Activated CD4-positive, alpha-beta T cell treated with anti-CD3 and anti-CD28 coated beads, Interleukin-10, Interleukin-2, amounts not matched to agents 100 ng/mL and 50 ng/mL, durations not matched to agents 16 hours and 8 hours (primary cell): Measurements from ENCODE around the gene CACNB4.
"Not testable (repeated sequence)": the region's sequence is repeated elsewhere in the genome, so short reads cannot be mapped to it uniquely, and the experiment has no call there.

Experiments
- DNase-seq: peaks from one replicate; pipeline ENCODE4 v3.0.0-alpha.2; 2020

The CACNB4 gene

GRCh38 chr2:152016181-152017120 lies 82.4 kb downstream of the CACNB4 start:
- DNase-seq: no peak

DNA sequence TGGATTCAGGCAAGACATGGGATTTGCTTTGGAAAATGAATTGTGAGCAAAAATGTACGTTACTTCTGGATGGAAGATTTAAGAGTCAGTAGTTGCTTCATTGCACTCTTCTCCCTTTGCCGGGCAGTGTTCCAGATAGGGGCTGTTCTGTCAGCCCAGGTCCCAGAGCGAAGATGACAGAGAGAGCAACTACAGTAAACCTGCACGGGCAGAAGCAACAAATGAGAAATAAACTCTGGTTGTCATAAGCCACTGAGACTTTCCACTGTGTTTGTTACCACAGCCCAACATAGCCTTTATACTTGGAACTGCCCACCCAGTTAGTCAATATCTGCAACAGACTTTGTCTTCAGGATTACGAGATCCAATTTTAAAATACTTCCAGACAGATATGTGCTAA lies 83.3 kb downstream of the CACNB4 start:
- no peak for DNase-seq

GRCh38 chr2:152012697-152013096 lies 86.1 kb downstream of the CACNB4 start:
- DNase-seq: no peak

DNA sequence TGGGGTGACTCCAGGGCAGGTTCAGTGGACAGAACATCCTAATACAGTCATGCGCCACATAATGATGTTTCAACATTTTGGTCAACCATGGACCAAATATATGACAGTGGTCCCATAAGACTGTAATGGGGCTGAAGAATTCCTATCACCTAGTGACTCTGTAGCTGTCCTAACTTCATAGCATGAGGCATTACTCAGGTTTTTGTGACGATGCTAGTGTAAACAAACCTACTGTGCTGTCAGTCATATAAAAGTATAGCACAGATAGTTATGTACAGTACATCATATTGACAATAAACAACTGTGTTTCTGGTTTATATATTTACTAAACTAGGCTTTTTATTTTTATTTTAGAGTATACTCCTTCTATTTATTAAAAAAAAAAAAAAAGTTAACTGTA lies 87.1 kb downstream of the CACNB4 start:
- DNase-seq: no peak

GRCh38 chr2:152005607-152006006 lies 93.2 kb downstream of the CACNB4 start:
- no peak for DNase-seq

- not testable (repeated sequence) for DNase-seq
Measured at GRCh38 chr2:152003283-152003682, 95.6 kb downstream of the CACNB4 start.

DNA sequence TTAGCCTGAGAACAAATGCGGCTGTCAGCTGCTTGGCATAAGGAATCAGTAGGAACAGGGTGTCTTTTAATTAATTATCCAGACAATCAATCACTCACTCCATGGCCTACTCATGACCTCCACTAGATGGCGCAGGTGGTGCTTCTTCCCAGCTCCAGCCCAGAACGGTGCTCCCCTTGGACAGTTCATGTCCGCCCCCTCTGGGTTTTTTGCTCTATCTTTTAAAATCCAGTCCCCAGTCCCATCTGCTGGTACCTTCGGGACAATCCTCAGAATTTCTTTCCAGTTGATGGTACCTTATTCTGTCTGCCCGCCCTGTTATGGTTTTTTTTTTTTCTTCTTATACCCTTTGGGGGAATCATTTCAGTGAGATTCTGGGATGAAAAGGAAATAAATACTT lies 99.8 kb downstream of the CACNB4 start:
- DNase-seq: peak; percentile 58

DNA sequence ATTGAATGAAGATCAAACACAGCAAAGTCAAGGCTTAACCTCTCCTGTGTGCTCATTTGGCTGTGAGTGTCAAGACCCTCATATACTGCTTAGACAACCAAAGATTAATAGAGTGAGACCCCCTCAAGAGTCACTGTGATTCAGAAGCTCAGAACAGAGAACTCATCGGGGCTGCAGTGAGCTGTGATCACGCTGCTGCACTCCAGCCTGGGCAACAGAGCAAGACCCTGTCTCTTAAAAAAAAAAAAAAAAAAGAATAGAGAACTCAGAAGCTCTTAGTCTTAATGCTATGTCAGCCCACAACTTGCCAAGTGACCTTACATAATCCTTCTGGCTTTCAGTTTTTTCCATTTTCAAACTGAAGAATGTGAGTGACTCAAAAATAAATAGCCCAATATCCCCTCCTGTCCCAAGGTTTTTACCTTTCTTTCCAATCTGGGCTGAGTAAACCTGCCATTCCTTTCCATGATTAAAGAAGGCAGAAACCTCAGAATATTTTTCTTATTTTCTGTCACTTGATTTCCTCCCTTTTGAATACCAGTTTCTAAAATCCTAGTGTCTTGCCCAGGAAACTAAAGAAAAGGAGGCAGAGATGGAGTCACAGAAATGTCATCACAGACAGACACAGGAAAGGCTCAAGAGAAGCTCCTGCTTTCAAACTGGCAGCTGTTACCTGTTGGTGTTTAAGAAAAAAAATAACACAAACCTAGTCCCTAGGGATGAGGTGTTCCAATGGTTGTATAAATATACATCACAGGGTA lies 102.4 kb downstream of the CACNB4 start:
- DNase-seq: no peak

GRCh38 chr2:151995161-151995557 lies 103.7 kb downstream of the CACNB4 start:
- DNase-seq: no peak

DNA sequence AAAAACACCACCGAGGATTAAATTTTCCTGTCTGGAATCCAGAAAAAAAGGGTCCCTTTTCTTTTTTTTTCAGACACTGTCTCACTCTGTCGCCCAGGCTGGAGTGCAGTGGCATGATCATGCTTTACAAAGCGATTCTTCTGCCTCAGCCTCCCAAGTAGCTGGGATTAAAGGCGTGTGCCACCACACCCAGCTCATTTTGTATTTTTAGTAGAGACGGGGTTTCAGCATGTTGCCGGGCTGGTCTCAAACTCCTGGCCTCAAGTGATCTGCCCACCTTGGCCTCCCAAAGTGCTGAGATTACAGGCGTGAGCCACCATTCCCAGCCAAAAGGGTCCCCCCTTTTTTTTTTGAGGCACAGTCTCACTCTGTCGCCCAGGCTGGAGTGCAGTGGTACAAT lies 104.7 kb downstream of the CACNB4 start:
- not testable (repeated sequence) for DNase-seq

GRCh38 chr2:151991010-151991409 lies 107.8 kb downstream of the CACNB4 start:
- DNase-seq: no peak

GRCh38 chr2:151989378-151989777 lies 109.5 kb downstream of the CACNB4 start:
- no peak for DNase-seq

GRCh38 chr2:151987484-151987883 lies 111.4 kb downstream of the CACNB4 start:
- no peak for DNase-seq

DNA sequence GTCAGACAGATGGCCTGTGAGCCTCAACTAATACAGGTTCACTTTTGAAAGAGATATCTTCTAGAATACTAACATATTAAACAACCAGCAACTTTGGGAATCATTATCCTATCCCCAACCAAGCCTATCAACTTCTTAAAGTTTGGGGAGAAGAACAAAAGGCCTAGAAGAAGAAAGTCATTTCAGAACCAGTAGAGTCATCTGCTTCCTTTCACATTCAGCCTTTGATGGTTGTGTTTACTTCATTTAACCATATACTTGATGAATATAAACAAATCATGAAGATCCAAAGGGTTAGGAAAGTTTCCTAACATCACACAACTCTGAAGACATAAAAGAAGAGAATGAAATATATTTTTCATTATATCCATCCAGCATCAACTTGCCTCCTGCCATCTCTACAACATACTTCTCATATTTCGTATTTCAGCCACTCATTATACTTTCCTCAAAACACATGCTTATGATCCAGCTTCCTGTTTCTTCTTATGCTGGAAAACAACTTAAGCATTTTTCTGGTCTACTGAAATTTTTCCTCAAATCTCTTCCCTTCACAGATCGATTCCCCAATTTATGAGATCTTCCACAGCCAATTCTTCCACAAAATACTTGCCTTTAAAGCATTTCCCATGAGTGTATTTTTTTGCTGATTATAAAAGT lies 114.3 kb downstream of the CACNB4 start:
- peak; percentile 23 for DNase-seq

GRCh38 chr2:151983221-151983620 lies 115.6 kb downstream of the CACNB4 start:
- DNase-seq: no peak

DNA sequence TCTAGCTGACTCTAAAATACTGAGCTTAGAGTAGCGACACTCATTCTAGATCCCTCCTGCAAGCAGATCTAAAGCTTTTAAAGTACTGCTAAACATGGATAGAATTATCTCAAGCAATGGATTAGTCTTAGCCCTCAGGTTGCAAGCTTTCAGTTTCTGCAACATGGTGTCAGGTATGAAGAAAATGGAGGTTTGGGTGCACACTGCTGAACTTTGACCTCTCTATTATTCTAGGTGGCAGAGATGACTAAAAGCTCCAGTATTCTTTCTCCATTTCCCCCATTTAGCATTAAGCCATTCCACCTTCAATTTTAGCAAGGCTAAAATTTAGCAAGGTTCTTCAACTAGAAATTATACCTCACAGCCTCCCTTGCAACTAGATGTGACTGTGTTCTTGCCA lies 117.0 kb downstream of the CACNB4 start:
- no peak for DNase-seq

- no peak for DNase-seq
Measured at GRCh38 chr2:151979694-151980093, 119.2 kb downstream of the CACNB4 start.

GRCh38 chr2:151978709-151979108 lies 120.1 kb downstream of the CACNB4 start:
- DNase-seq: no peak

DNA sequence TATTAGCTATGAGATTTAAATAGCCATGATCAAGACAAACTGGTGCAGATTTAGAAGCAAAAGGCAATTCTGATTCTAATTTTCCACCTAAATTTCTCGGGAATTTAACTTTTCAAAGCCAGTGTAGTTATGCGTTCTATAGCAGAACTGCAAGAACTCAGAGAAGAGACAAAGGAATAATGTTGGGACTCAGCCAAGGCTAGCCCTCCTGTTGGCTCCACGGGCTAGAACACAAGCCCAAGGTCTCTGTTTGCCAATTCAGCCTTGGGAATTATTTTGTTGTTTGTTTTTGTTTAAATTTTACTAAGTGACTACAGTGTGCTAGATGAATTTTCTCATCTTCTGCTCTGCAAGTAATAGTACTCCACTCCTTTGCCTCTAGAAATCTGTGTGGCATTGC lies 121.2 kb downstream of the CACNB4 start:
- no peak for DNase-seq

GRCh38 chr2:151976945-151977353 lies 121.9 kb downstream of the CACNB4 start:
- peak; percentile 65 for DNase-seq

- no peak for DNase-seq
Measured at GRCh38 chr2:151975460-151976414, 123.1 kb downstream of the CACNB4 start.

- no peak for DNase-seq
Measured at GRCh38 chr2:151974988-151975387, 123.9 kb downstream of the CACNB4 start.

DNA sequence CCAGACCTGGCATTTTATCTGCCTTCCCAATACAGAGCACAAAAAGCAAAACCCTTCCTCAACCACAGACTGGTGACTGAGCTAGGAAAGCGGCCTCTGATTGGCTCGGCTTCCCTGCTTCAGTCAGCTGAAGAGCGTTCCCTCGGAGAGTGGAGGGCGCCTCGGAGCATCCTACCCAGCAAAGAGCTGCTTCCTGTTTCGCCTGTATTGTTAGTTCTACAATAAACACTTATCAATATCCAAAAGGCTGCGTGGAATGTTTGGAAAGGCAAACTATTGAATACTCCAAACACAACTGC lies 125.0 kb downstream of the CACNB4 start:
- DNase-seq: no peak
